SK-N-MC (cell line): Measurements from ENCODE around the gene ANO10.

ENCODE experiments used
- DNase-seq: peaks from one replicate; pipeline ENCODE4 v3.0.0-alpha.2; 2011; ENCODE audit warnings: low read depth, low spot score
- H3K27ac ChIP-seq: fragments of 200-600 bp; sonication (generic); 2 replicates; pipeline ENCODE4 v1.5.1; 2016; ENCODE audit warnings: mixed run types
- H3K36me3 ChIP-seq: fragments of 200-600 bp; sonication (generic); 2 replicates; pipeline ENCODE4 v1.6.1; 2017; ENCODE audit warnings: antibody characterized with exemption, low read length, mixed read lengths; ENCODE audit not compliant: insufficient read depth
- H3K4me3 ChIP-seq: fragments of 200-600 bp; sonication (generic); 2 replicates; pipeline ENCODE4 v1.5.1; 2016
- H3K9ac ChIP-seq: fragments of 200-600 bp; sonication (generic); 2 replicates; pipeline ENCODE4 v1.8.0; 2017; ENCODE audit warnings: mixed run types, mixed read lengths; ENCODE audit not compliant: insufficient read length
- H3K9me3 ChIP-seq: fragments of 200-600 bp; sonication (generic); 2 replicates; pipeline ENCODE4 v1.6.1; 2017; ENCODE audit warnings: low read depth, mild to moderate bottlenecking, antibody characterized with exemption, low read length, moderate library complexity, mixed read lengths
- EZH2 ChIP-seq: fragments of 200-600 bp; sonication (generic); IDR thresholded peaks from one replicate; pipeline ENCODE4 v1.6.1; 2017; ENCODE audit warnings: antibody characterized with exemption
- FOXP2 ChIP-seq: optimal IDR thresholded peaks from 2 replicates; pipeline ENCODE3; 2011; ENCODE audit warnings: mild to moderate bottlenecking, moderate library complexity; ENCODE audit not compliant: insufficient read depth; ENCODE audit errors: extremely low read length, control extremely low read depth
- POLR2AphosphoS5 ChIP-seq: IDR thresholded peaks from 2 replicates; pipeline ENCODE4 v1.6.1; 2012; ENCODE audit warnings: mild to moderate bottlenecking, low read depth, low read length, borderline replicate concordance

ANO10 gene

DNA sequence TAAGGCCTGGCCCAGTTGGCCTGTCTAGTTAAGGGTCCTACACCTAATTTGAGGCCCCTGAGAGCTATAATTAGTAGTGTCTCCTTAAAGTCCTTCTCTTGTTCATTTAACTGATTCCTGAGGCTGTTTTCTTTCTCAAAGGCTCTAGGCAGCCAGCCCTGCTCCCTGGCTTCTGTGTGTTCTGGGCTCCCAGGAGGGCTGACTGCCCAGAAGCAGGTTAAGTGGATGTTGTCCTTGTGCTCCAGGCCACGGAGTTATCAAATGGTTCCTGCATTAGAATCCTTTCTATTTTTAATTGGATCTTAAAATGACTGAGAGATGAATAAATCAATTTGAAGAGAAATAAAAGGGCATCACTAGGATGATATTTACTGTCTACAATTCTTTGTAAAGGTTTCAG is 195.4 kb downstream of the ANO10 start:
- Histone ChIP-seq H3K27ac (no peak overlapping the region), H3K9me3 (no peaks in the 10 kb centered on the region), H3K9ac (no peak overlapping the region), H3K36me3 (no peaks in the 10 kb centered on the region), H3K4me3 (no peak overlapping the region)
- no peak for TF ChIP-seq FOXP2
- TF ChIP-seq POLR2AphosphoS5: no peak
- no peak for TF ChIP-seq EZH2
- DNase-seq: no peak

DNA sequence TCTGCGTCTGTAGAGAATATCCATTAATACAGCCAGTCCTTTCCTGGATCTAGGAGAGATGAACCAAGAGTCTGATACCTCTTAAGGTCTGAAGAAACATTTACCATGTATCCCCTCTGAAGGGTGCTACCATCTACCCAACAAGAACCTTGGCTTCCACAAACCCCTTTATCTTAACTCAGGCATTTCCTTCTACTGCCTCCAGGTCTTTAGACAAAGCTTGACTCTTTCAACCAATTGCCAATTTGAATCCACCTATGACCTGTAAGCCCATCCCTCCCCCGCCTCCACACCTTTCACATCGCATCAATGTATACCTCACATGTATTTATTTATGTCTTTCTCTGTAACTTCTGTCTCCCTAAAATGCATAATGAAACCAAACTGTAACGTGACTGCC is 196.0 kb downstream of the ANO10 start:
- Histone ChIP-seq H3K9ac (no peak overlapping the region), H3K36me3 (no peaks in the 10 kb centered on the region), H3K4me3 (no peak overlapping the region), H3K27ac (no peak overlapping the region), H3K9me3 (no peaks in the 10 kb centered on the region)
- TF ChIP-seq FOXP2 (no peak), EZH2 (no peak), POLR2AphosphoS5 (no peak)
- DNase-seq: no peak

DNA sequence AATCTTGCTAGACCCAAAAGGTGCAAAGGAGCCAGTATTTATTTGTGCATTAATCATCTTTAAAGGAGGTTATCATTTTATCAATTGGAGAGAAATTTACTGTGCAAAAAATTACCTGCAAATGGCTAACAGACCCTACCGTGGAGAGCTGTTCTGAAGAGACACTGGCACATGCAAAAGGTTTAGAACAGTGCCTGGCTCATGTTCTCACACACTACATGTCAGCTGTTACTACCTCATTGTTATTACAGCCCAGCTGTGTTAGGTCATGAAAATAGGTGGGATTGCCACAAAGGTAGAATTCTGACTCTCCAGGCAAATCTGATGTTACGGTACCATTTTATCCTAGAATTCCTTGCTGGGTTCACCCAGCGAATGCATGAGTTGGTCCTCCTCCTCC is 198.2 kb downstream of the ANO10 start:
- Histone ChIP-seq H3K27ac (no peak overlapping the region), H3K9ac (no peak overlapping the region), H3K36me3 (no peaks in the 10 kb centered on the region), H3K4me3 (no peak overlapping the region), H3K9me3 (no peaks in the 10 kb centered on the region)
- TF ChIP-seq FOXP2: no peak
- no peak for TF ChIP-seq EZH2
- no peak for TF ChIP-seq POLR2AphosphoS5
- no peak for DNase-seq

DNA sequence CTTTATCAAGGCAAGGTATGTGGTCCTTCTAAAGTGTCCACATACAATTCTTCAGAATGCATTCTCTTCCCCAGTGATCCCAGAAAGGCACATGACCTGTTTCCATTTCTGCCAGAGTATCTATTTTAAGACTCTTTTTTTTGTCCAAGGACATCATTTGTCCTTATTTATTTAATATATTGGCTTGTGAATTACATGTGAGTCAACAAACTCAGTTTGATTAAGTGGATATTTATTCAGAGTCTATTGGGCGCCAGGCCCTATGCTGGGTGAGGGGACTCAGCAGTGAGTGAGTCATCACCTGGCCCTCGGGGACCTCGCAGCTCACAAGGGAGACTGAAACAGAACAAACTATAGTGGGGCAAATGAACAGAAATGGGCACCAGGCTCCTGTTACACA is 198.7 kb downstream of the ANO10 start:
- H3K36me3 ChIP-seq: no peaks in the 10 kb centered on the region
- TF ChIP-seq POLR2AphosphoS5 (no peak), FOXP2 (no peak), EZH2 (no peak)
- H3K27ac ChIP-seq: no peak overlapping the region
- no peaks in the 10 kb centered on the region for H3K9me3 ChIP-seq
- H3K4me3 ChIP-seq: no peak overlapping the region
- no peak for DNase-seq
- H3K9ac ChIP-seq: no peak overlapping the region

DNA sequence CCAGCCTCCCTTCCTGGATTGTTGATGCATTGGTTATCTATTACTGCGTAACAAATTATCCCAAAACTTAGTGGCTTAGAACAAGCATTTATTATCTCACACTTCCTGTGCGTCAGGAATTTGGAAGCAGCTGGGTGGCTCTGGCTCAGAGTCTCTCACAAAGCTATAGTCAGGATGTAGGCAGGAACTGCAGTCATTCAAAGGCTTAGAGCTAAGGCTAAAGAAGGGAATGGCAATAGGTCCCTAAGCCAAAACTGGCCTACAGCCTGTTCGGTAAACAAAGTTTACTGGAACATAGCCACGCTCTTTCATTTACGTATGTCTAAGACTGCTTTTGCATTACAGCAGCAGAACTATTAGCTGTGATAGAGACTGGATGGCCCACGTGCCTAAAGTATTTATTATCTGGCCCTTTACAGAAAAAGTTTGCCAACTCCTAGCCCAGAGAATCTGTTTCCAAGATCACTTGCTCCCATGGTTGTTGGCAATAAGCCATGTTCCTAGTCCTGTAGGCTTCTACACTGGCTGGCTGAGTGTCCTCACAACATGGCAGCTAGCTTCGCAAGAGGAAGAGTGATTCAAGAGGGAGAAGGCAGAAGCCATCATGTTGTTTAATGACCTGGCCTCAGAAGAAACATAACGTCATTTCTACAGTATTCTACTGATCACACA is 203.1 kb downstream of the ANO10 start:
- no peaks in the 10 kb centered on the region for H3K36me3 ChIP-seq
- H3K4me3 ChIP-seq: no peak overlapping the region
- DNase-seq: no peak
- H3K9ac ChIP-seq: no peak overlapping the region
- H3K9me3 ChIP-seq: no peaks in the 10 kb centered on the region
- H3K27ac ChIP-seq: no peak overlapping the region
- TF ChIP-seq POLR2AphosphoS5 (no peak), EZH2 (no peak), FOXP2 (no peak)

DNA sequence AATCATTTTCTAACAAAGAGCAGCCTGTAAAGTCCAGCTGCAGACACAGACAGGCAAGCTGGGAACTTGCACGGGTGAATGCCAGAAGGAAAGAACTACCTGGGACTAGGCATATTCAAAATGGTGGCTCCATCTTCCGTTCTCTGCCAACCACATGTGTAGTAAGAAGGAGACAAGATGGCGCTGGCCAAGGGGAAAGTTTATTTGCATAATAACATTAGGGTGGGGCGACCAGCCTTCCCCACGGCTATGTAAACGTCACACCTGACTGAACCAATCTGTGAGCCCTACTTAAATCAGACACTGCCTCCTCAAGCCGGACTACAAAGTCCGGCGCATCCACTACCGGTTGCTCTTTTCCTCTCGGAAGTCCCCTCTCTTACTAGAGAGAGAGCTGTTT is 204.7 kb downstream of the ANO10 start:
- TF ChIP-seq POLR2AphosphoS5 (no peak), EZH2 (no peak), FOXP2 (no peak)
- Histone ChIP-seq H3K36me3 (no peaks in the 10 kb centered on the region), H3K27ac (no peak overlapping the region), H3K9ac (no peak overlapping the region), H3K9me3 (no peaks in the 10 kb centered on the region), H3K4me3 (no peak overlapping the region)
- DNase-seq: no peak

DNA sequence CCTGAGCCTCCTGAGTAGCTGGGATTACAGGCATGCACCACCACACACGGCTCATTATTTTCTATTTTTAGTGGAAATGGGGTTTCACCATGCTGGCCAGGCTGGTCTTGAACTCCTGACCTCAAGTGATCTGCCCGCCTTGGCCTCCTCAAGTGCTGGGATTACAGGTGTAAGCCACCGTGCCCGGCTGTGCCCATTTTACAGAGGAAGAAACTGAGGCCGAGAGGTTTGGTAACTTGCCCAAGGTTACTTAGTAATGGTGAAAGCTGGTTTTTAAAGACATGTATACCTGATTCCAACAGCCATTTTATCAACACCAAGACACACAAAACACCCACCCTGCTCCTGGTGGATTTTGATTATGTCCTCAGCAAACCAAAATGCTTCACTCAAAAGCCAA is 206.7 kb downstream of the ANO10 start:
- H3K4me3 ChIP-seq: no peak overlapping the region
- no peak overlapping the region for H3K9ac ChIP-seq
- H3K36me3 ChIP-seq: no peaks in the 10 kb centered on the region
- H3K27ac ChIP-seq: no peak overlapping the region
- DNase-seq: no peak
- H3K9me3 ChIP-seq: no peaks in the 10 kb centered on the region
- TF ChIP-seq EZH2: no peak
- TF ChIP-seq POLR2AphosphoS5: no peak
- no peak for TF ChIP-seq FOXP2

DNA sequence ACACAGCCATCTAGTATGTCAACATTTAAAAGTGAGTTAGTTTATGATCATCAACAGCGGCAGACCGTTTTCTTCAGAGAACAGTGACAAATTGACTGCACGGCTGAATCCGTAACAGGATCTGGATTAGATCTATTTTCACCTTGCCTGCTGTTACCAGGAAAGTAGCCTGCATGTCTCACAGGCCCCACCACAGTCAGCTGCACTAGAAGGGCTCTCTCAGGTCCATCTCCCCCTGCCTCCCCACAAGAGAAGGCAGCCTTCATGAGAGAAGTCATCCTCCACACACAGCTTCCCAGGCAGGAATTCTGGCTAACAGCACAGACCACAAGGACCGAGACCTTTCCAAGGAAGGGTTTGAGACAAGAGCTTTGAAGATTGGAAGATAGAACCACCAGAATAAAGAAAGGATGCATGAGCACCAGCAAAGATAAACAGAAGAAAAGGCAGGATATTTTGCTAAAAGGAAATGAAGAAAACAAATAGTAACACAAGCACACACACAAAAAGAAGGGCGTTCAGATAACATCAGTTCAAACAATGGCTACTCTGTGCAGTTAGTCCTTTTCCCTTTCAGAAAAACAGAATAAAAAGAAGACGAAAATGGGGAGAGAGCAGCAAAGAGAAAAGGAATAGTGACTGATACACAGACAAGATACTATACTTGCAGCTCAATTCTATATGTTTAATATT is 208.0 kb downstream of the ANO10 start:
- no peaks in the 10 kb centered on the region for H3K36me3 ChIP-seq
- TF ChIP-seq EZH2 (no peak), POLR2AphosphoS5 (no peak), FOXP2 (no peak)
- H3K4me3 ChIP-seq: no peak overlapping the region
- no peak overlapping the region for H3K9ac ChIP-seq
- no peak overlapping the region for H3K27ac ChIP-seq
- H3K9me3 ChIP-seq: no peaks in the 10 kb centered on the region
- no peak for DNase-seq
